Mammary epithelial cell (primary cell): ENCODE results near the gene POM121.
"Not testable (repeated sequence)": the region's sequence is repeated elsewhere in the genome, so short reads cannot be mapped to it uniquely, and the experiment has no call there.

Source experiments
- EZH2 ChIP-seq: IDR thresholded peaks from 2 replicates; pipeline ENCODE4 v1.6.1; 2012; ENCODE audit warnings: low read length, inconsistent platforms, borderline replicate concordance
- TF ChIP-seq, protein P1 (sequence below), 2 donors: IDR thresholded peaks in 1 of 2; conservative IDR thresholded peaks in 1 of 2; 2 replicates each; pipeline ENCODE4 v1.5.1; 2011 to 2012; ENCODE audit warnings: inconsistent platforms in 2 of 2, low read length in 2 of 2, mild to moderate bottlenecking in 2 of 2, control low read depth in 1 of 2, low read depth in 1 of 2; ENCODE audit not compliant: insufficient read depth in 1 of 2; ENCODE audit errors: extremely low read depth in 1 of 2

DNA sequence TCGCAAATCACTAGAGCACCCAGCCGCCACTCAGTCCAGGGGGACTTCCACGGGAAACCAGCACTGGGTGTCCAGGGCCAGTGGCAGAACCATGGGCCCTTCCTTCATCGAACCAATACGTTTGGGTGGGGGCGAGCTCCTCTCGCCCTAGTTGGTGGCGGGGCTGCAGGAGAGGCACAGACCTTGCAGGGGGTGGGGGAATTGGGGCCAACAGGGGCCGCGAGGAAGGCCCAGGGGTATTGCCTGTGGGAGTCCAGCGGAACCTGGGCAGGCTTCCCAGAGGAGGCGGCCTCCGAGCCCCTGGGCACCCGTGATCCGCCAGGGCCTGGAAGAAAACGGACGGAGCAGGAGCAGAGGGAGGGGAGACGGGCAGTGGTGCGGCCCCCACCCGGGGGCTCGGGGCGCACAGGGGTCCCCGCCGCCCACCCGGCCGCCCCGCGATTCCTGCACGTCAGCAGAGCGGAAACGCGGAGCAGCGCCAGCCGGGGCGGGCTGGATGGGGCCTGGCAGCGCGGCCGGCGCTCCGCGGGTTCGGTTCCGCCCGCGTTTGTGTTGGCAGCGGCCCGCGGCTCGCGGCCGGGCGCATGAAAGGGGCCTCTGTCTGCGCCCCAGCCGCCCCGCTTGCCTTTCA, 50.9 kb downstream of the POM121 start:
- TF ChIP-seq, protein P1, sequence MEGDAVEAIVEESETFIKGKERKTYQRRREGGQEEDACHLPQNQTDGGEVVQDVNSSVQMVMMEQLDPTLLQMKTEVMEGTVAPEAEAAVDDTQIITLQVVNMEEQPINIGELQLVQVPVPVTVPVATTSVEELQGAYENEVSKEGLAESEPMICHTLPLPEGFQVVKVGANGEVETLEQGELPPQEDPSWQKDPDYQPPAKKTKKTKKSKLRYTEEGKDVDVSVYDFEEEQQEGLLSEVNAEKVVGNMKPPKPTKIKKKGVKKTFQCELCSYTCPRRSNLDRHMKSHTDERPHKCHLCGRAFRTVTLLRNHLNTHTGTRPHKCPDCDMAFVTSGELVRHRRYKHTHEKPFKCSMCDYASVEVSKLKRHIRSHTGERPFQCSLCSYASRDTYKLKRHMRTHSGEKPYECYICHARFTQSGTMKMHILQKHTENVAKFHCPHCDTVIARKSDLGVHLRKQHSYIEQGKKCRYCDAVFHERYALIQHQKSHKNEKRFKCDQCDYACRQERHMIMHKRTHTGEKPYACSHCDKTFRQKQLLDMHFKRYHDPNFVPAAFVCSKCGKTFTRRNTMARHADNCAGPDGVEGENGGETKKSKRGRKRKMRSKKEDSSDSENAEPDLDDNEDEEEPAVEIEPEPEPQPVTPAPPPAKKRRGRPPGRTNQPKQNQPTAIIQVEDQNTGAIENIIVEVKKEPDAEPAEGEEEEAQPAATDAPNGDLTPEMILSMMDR (conservative IDR thresholded peaks at IDR 0.05 in 1 of 2, IDR thresholded peaks at IDR 0.05 in 1 of 2; ENCODE audit: extremely low read depth in 1 of 2, insufficient read depth in 1 of 2, low read depth in 1 of 2, low read length in 2 of 2): not testable (repeated sequence)
- not testable (repeated sequence) for TF ChIP-seq EZH2
